Tibial artery (tissue), 4 donors: Measurements from ENCODE around the gene DOCK1.

Experiments used
- DNase-seq, 2 donors: peaks; one replicate each; pipeline ENCODE4 v3.0.0-alpha.2; 2019
- H3K27ac ChIP-seq, 2 donors: fragments of 200-600 bp; sonication (generic) in 1 of 2; 1 replicate in 1 of 2; 2 replicates in 1 of 2; pipeline ENCODE4 v1.5.1; 2018 to 2019; ENCODE audit warnings: mild to moderate bottlenecking in 1 of 2
- H3K27me3 ChIP-seq, 2 donors: fragments of 200-600 bp; sonication (generic) in 1 of 2; one replicate each; pipeline versions ENCODE4 v1.5.1 to v1.6.0; 2016 to 2019
- H3K36me3 ChIP-seq, 3 donors: fragments of 200-600 bp; sonication (generic) in 2 of 3; one replicate each; pipeline ENCODE4 v1.5.1; 2016 to 2019; ENCODE audit warnings: mild to moderate bottlenecking in 2 of 3
- H3K4me1 ChIP-seq, 4 donors: fragments of 200-600 bp; sonication (generic) in 2 of 4; 1 replicate in 3 of 4; 2 replicates in 1 of 4; pipeline ENCODE4 v1.5.1; 2016 to 2019
- H3K4me3 ChIP-seq, 2 donors: fragments of 200-600 bp; sonication (generic) in 1 of 2; 1 replicate in 1 of 2; 2 replicates in 1 of 2; pipeline ENCODE4 v1.5.1; 2018 to 2019; ENCODE audit warnings: mild to moderate bottlenecking in 2 of 2
- H3K9me3 ChIP-seq, 3 donors: fragments of 200-600 bp; sonication (generic) in 1 of 3; one replicate each; pipeline ENCODE4 v1.5.1; 2016 to 2019
- CTCF ChIP-seq, 2 experiments: fragments of 200-600 bp in 1 of 2; fragments of 450-650 bp in 1 of 2; IDR thresholded peaks; one replicate each; pipeline ENCODE4 v1.5.1; 2017 to 2019; ENCODE audit warnings: antibody characterized with exemption in 2 of 2, mild to moderate bottlenecking in 1 of 2, moderate library complexity in 1 of 2
- intact Hi-C: fragments of 100-400 bp; cut with DNase I; formaldehyde crosslinking; loops from one replicate; pipeline ENCODE4 v1.15.0; 2023; ENCODE audit warnings: low total_unique reads

DOCK1 gene

GRCh38 chr10:127257395-127257794, 352.2 kb downstream of the DOCK1 start:
- no peak for TF ChIP-seq CTCF (IDR thresholded peaks at IDR 0.05)
- no peak for DNase-seq
- H3K4me1 ChIP-seq = no peaks in the 10 kb centered on the region
- peaks cover 18 to 40% (median 23%) of the 10 kb centered on the region in 3 donors for H3K36me3 ChIP-seq
- H3K27ac ChIP-seq = no peak overlapping the region
- H3K9me3 ChIP-seq = no peaks in the 10 kb centered on the region
- no peak overlapping the region for H3K4me3 ChIP-seq
- intact Hi-C loops = no loop called here
- H3K27me3 ChIP-seq = no peaks in the 10 kb centered on the region

GRCh38 chr10:127259347-127259746, 354.1 kb downstream of the DOCK1 start:
- DNase-seq = no peak
- peaks cover 23 to 40% (median 26%) of the 10 kb centered on the region in 3 donors for H3K36me3 ChIP-seq
- intact Hi-C loops = no loop called here
- no peak for TF ChIP-seq CTCF (IDR thresholded peaks at IDR 0.05)
- H3K9me3 ChIP-seq = no peaks in the 10 kb centered on the region
- no peak overlapping the region for H3K4me3 ChIP-seq
- no peaks in the 10 kb centered on the region for H3K27me3 ChIP-seq
- H3K27ac ChIP-seq = no peak overlapping the region
- no peaks in the 10 kb centered on the region for H3K4me1 ChIP-seq

- Histone ChIP-seq H3K27me3 (no peaks in the 10 kb centered on the region), H3K9me3 (no peaks in the 10 kb centered on the region), H3K36me3 (peaks cover 18 to 32% (median 20%) of the 10 kb centered on the region in 3 donors), H3K27ac (no peak overlapping the region), H3K4me3 (no peak overlapping the region), H3K4me1 (no peaks in the 10 kb centered on the region)
- DNase-seq = no peak
- no peak for TF ChIP-seq CTCF (IDR thresholded peaks at IDR 0.05)
- intact Hi-C loops = no loop called here
Observed at GRCh38 chr10:127262606-127263005, 357.4 kb downstream of the DOCK1 start.

GRCh38 chr10:127265288-127265687, 360.1 kb downstream of the DOCK1 start:
- DNase-seq = no peak
- Histone ChIP-seq H3K4me1 (no peaks in the 10 kb centered on the region), H3K9me3 (no peaks in the 10 kb centered on the region), H3K27me3 (no peaks in the 10 kb centered on the region), H3K36me3 (peaks cover 0 to 9% (median 7%) of the 10 kb centered on the region in 3 donors), H3K27ac (no peak overlapping the region), H3K4me3 (no peak overlapping the region)
- intact Hi-C loops = no loop called here
- no peak for TF ChIP-seq CTCF (IDR thresholded peaks at IDR 0.05)

GRCh38 chr10:127266431-127266830, 361.2 kb downstream of the DOCK1 start:
- H3K27ac ChIP-seq = no peak overlapping the region
- no peak overlapping the region for H3K4me3 ChIP-seq
- peaks cover 0 to 9% (median 7%) of the 10 kb centered on the region in 3 donors for H3K36me3 ChIP-seq
- H3K4me1 ChIP-seq = no peaks in the 10 kb centered on the region
- DNase-seq = no peak
- H3K9me3 ChIP-seq = no peaks in the 10 kb centered on the region
- H3K27me3 ChIP-seq = no peaks in the 10 kb centered on the region
- intact Hi-C loops = no loop called here
- no peak for TF ChIP-seq CTCF (IDR thresholded peaks at IDR 0.05)

- no peak overlapping the region for H3K4me3 ChIP-seq
- no peaks in the 10 kb centered on the region for H3K4me1 ChIP-seq
- no peaks in the 10 kb centered on the region for H3K27me3 ChIP-seq
- TF ChIP-seq CTCF (IDR thresholded peaks at IDR 0.05) = no peak
- no peak for DNase-seq
- intact Hi-C loops = no loop called here
- H3K27ac ChIP-seq = no peak overlapping the region
- no peaks in the 10 kb centered on the region for H3K9me3 ChIP-seq
- H3K36me3 ChIP-seq = peaks cover 5 to 10% (median 8%) of the 10 kb centered on the region in 3 donors
Observed at GRCh38 chr10:127267442-127267841, 362.2 kb downstream of the DOCK1 start.
